Kidney tubule cell (primary cell): ENCODE measurements around the gene FGGY.

ENCODE experiments used
- DNase-seq: peaks from one replicate; pipeline ENCODE4 v3.0.0-alpha.2; 2018; ENCODE audit warnings: low spot score

FGGY gene

DNA sequence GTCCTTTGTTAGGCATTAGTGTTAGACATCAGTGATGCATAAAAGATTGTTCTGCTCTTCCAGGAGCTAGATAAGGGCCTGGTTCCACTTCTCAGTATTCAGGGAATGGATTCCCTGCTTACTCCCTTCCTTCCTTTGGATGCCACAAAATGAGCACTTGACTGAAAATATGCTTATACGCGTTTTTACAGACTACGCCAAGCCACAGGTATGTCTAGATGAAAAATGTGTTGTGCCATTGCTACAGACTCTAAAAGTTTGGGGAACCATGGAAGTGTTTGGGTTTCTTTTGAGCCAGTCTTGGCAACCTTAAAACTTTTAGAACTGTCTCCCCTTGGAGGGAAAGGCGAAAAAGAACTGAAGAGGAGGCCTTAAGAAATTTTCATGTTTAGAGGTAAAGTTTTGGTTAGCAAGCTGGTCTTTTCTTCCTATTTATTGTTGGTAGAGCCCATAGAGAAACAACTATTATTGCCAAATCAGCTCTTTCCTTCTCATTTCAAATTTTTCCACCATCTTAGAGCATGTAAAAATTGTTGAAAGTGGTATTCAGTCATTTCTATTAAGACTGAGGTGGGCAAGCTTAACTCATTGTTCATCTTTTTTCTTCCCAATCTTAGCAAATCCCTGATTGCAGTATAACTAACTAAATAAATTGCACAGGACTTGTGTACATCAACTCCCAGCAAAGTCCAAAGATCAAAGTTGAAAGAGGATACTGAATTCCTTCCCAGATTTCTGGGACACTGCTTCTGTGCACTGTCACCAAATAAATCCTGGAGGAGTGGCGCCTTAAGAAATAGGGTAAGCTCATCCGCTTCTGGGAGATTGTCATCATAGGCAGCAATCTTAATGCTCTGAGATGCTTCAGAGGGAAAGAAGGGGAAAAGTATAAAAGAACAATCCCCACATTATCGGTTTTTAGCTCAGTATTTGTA lies 18.9 kb downstream of the FGGY start:
- no peak for DNase-seq

GRCh38 chr1:59316497-59317128 lies 19.7 kb downstream of the FGGY start:
- DNase-seq: peak; percentile 33

GRCh38 chr1:59317343-59317742 lies 20.4 kb downstream of the FGGY start:
- DNase-seq: no peak

DNA sequence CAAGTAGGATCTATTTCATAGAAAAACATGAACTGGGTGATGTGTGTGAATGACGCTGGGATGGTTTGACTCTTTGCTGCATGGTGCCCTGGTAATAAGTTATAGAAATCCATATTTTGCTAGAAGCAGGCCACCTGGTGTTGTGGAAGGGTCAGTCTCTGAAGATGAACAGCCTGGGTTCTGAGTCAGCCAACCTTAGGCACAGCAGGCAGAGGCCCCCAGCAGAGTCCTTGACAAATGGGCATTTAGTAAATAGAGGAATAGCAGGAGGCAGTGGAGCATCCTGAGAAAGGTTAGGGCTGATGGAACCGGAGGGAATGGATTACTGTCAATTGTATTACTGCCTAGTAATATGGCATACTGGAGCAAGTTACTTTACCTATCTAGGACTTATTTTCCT lies 20.9 kb downstream of the FGGY start:
- peak; percentile 53 for DNase-seq

GRCh38 chr1:59318271-59318860 lies 21.5 kb downstream of the FGGY start:
- DNase-seq: no peak

DNA sequence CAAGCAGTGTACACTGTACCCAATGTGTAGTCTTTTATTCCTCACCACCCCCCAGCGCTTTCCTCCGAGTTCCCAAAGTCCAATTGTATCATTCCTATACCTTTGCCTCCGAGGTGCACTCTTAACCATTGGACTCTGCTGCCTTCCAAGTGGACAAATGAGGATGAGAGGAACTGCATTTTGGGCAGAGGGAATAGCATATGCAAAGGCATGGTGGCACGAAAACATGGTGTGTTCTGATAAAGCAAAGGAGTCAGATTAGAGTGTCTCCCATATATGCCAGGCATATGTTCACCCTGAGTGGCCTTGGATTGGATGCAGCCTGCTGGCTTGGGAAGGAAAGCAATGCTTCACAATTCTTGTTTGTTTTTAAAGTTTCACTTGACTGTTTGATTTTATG lies 25.5 kb downstream of the FGGY start:
- DNase-seq: no peak

- no peak for DNase-seq
Measured at GRCh38 chr1:59322814-59323213, 25.9 kb downstream of the FGGY start.

GRCh38 chr1:59323879-59324278 lies 27.0 kb downstream of the FGGY start:
- DNase-seq: peak; percentile 67

DNA sequence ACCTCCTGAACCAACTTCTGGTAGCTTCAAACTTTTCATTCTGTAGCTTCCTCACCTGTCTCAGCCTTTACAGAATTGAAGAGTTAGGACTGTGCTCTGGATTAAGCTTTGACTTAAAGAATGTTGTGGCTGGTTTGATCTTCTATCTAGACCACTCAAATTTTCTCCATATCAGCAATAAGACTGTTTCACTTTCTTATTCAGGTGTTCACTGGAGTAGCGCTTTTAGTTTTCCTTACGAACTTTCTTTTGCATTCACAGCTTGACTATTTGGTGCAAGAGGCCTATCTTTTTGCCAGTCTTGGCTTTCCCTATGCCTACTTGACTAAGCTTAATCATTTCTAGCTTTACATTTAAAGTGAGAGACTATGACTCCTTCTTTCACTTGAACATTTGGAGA lies 31.5 kb downstream of the FGGY start:
- DNase-seq: no peak

DNA sequence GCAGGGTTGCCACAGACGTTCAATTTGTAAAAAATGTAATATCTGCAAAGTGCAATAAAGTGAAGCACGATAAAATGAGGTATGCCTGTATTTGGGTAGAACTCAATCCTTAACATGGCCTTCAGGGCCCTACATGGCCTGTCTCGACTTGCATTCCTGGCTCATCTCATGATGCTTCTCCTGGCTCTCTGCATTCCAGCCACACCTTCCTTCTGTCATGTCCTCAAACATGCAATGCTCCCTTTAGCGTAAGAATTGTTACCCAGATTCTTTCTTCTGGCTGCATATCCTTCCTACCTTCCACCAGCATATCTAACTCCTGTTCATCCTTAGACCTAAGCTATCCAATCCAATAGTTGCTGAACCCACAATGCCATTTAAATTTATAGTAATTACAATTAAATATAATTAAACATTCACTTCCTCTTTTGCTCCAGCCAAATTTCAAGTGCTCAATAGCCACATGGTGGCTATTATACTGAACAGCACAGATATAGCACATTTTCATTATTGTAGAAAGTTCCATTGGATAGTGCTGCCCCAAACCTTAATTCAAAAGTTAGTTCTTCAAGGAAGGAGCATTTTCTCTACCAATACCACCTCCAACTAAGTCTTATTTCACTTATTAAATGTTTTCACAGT lies 32.6 kb downstream of the FGGY start:
- no peak for DNase-seq

GRCh38 chr1:59331686-59332620 lies 35.1 kb downstream of the FGGY start:
- no peak for DNase-seq

- DNase-seq: peak; percentile 76
Measured at GRCh38 chr1:59332983-59333382, 36.1 kb downstream of the FGGY start.

DNA sequence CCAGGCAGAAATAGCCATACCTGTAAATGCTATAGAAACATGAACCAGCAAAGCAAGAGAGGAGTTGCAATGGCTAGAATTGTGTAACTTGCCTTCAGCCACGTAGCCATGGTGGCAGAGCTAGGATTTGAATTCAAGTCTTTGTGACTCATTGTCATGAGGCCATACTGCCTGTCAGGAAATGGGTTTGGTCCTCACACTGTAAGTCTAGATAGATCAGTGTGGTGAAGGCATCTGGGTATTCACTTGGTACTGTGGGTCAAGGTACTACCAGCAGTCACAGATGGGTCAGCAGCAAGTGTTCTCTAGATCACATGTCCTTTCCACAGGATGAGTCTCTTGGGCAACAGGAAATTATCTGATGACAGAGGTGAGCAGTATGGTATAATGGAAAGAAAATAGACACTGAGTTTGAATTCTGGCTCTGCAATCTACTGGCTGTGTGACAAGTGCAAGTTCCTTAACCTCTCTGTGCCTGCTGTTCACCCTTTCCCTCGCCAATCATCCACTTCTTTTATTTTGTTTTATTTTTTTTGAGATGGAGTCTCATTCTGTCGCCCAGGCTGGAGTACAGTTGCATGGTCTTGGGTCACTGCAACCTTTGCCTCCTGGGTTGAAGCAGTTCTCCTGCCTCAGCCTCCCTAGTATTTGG lies 36.9 kb downstream of the FGGY start:
- peak; percentile 30 for DNase-seq

GRCh38 chr1:59340411-59341307 lies 43.8 kb downstream of the FGGY start:
- no peak for DNase-seq

- no peak for DNase-seq
Measured at GRCh38 chr1:59342801-59343575, 46.1 kb downstream of the FGGY start.

- no peak for DNase-seq
Measured at GRCh38 chr1:59343576-59343840, 46.6 kb downstream of the FGGY start.

GRCh38 chr1:59345221-59345620 lies 48.3 kb downstream of the FGGY start:
- DNase-seq: no peak

DNA sequence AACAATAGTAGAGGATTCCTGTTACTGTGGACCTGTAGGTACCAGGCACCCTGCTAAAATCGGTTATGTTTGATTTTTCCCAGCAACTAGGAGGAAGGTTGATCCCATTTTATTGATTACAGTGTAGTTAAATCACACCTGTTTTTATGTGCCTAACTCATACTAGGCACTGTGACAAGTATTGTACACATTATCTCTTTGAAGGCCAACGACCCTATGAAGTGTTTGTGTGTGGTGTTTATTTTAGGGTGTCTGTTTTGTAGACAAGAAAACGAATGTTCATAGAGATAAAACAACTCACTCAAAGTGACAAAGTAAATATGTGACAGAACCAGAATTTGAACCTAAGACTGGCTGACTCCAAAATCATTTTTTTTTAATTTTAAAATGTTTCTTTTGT lies 49.5 kb downstream of the FGGY start:
- no peak for DNase-seq

DNA sequence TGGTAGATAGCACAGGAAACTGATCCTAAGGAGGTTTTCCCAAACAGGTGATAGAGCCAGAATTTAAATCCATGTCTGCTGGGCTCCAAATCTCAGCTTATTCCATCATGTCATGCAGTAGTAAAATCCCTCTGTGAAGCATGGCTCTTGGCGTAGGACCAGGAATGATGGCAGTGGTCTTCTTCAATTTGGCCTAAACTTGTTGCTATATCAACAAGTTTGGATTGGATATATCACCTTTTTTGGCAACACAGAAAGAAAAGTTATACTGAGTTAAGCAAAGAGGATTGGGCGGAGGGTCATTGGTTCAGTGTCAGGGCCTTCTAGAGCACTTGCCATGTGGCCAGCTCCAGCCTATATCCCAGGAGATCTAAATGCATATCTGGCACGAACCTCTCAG lies 52.2 kb downstream of the FGGY start:
- no peak for DNase-seq
